GM19467 (cell line): ENCODE results near the gene PANX2.

Experiments used
- ATAC-seq: cut with Tn5 transposase; IDR thresholded peaks from one replicate; pipeline ENCODE4 v1.9.1; 2021; ENCODE audit warnings: mild to moderate bottlenecking, moderate library complexity; ENCODE audit not compliant: unreplicated experiment

Gene PANX2

DNA sequence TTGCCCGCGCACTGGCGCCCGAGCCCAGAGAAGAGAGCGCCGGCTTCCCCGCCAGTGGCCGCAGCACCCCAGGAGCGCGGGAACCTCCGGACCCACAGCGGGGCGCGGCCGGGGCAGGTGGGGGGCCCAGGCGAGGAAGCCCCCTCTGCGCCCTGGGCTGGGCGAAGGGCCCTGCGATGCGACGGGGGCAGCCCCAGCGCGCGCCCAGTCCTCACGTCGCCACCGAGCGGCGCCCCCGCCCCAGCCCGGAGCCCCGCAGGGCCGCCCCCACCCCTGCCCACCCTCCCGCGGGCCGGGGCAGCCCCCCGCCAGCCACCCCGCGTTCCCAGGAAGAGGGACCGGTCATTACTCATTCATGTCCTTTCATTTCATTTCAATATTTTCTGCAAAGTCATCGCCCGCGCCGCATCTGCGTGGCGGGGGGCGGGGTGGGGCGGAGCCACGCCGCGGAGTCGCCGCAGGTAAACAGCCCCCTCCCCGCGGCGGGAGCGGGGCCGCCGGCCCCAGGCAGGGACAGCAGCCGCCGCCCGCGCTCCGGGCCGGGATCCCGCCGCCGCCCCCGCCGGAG, 673 bp upstream of the PANX2 start:
- no peak for ATAC-seq

DNA sequence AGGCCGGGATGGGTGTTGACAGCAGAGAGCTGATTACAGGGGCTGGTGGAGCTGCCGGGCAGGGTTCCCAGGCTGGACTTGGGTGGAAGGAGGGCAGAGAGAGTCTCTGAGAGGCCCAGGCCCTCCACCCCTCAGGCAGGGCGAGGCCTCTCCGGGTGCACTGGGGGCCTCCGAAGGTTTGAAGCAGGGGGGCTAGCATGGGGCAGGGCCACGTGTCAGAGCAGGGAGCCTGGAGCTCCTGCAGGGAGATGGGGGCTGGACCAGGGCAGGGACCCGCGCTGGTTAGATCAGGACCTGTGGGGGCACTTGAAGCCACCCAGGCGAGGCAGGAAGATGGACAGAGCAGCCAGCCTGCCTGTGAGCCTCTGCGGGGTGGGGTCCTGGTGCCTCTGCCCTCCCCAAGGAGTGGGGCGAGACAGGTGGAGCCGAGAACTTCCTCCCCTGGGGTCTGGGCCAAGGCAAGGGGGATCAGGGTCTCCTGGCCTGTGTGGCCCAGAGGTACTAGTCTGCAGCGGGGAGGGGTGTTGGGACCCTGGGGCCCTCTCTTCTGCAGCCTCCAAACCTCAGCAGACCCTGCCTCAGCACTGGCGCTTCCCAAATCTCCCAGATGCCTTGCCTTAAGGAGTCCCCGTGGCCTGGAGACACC, 911 bp downstream of the PANX2 start:
- ATAC-seq, result no peak

DNA sequence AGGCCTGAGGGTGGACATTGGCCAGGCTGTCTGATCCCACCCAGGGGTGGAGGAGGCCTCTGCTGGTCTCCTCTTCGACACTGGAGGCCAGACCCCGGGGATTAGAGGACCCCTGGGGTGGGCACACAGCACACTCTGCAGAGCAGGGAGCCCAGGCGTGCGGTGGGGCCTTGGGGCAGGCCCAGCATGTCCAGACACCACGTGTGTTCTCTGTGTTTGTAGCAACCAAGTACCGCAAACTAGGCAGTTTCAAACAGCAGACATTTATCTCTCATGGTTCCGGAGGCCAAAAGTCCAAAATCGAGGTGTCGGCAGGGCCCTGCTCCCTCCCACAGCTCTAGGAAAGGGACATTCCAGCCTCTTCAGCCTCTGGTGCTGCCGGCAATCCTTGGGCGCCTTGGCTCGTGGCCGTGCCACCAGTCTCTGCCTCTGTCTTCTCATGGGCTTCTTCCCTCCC, 1.5 kb downstream of the PANX2 start:
- no peak for ATAC-seq

DNA sequence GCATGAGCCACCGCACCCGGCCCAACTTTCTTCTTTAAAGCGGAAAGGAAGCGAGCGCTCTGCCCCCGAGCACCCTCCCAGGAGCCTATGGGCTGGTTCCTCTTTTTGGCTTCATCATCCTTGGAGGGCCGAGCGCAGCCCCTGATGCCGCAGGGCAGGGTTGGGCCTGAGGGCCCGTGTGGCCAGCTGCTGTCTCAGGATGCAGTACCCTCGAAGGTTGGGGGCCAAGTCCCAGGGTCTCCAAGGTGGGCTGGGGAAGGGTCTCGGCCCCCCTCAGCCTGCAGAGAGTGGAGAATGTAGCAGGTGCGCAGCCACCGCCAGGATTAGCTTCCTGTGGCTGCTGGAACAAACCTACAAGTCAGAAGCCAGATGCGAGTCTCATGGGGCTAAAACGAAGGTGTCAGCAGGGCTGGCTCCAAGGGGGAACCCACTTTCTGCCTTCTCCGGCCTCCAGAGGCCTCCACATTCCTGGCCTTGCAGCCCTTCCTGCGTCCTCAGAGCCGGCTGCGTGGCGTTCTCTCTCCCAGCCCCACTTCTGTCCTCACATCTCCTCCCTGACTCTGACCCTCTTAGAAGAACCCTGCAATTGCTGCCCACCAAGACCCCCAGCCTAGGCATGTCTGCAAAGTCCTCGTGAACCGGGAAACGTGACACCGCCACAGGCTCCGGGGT, 2.9 kb downstream of the PANX2 start:
- no peak for ATAC-seq

DNA sequence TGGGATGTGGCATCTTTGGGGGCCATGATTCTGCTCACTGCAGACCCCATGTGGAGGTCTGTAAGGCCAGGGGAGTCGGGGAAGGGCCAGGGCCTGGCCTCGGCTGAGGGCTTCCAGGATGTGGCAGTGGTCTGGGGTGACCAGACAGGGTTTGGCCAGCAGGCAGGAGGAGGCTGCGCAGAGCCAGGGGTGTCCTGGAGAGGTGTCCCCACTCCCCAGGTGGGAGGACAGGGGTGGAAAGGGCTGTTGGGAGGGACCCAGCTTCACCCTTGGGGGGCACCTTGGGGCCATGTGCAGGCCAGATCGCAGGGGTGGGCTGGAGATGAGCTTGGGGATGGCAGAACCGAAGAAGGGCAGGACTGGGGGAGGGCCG, 3.4 kb downstream of the PANX2 start:
- ATAC-seq, result no peak

DNA sequence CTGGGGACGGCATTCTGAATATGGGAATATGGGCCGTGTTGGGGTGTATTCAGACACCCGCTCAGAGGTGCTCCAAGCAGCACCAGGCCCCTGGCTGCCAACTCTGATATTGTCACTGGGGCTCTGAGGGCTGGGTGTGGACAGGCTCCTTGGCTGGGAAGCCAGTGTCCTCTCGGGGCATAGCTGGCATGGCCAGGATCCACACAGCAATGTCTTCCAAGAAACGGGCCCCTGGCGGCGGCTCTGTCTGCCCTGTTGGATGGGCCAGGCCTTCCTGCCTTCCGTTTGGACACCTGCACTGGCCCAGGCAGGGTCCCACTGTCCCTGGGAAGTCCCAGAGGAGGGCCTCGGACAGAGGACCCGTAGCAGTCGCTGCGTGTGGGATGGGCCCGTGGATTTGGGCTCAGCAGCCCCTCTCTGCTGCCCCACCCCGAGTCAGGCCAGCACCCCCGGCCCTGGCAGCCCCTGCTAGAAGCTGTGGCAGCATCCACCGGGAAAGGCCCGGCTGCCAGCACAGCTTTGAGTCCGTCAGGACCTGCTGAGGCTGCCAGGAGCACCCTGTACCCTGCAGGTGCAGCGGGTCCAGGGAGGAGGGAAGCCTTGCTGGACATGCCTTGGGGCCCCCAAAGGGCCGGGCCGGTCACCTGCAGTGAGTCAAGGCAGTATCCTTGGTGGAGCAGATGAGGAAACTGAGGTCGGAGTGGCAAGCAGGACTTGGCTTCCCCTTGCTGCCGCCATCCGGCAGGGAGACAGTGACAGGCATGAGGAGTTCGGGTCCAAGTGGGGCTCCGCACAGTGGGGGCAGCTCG, 4.1 kb downstream of the PANX2 start:
- no peak for ATAC-seq

DNA sequence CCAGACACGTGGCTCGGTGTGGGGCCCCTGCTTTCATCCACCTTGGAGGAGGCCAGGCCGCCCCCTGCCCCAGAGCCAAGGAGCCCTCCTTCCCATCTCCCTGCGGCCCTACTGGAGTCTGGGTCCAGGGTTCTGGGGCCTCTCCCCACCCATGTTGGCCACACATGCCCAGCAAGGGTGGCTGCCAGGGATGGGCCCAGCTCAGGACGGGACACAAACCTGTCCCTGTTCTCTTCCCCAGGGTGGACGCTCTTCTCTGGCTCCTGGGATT, 4.6 kb downstream of the PANX2 start:
- ATAC-seq, result no peak

DNA sequence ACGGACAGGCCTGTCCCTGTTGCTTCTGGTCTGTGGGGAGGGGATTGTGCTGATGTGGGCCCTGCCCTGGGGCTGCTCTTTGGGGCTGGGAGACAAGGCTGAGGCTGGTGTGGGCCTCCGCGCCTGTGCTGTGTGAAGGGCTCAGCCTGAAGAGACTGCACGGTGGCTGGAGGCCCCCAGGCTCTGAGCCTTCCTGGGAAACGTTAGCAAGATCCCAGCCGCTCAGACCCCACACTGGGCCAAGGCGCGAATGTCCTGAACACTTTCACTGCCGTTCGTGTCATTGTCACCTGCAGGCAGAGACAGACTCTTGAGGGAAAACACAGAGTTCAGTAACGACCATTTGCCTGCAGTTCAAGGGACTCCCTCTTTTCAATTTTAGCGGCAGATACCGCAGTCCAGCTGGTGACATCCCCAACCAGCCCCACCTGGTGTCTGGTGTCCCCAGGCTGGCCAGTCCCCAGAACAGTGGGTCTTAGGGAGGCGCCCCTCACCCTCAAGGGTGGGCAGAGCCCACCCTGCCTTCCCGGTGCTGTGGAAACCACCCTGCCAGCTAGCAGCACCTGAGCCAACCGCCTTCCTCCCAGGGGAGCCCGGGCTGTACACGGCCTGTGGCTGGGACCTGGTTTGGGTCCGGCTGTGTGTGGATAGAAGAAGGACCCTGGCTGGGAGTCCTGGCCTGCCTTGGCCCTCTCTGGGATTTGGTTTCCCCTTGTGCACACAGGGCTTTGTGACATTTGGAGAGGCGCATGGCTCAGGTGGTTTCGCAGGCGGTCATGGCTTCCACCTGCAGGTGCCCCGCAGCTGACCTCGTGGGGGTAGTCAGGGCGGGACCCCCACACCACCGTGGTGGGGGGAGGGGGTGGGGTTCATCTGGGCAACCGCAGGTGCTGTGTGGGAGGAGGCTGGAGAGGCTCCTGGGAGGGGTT, 5.7 kb downstream of the PANX2 start:
- no peak for ATAC-seq

DNA sequence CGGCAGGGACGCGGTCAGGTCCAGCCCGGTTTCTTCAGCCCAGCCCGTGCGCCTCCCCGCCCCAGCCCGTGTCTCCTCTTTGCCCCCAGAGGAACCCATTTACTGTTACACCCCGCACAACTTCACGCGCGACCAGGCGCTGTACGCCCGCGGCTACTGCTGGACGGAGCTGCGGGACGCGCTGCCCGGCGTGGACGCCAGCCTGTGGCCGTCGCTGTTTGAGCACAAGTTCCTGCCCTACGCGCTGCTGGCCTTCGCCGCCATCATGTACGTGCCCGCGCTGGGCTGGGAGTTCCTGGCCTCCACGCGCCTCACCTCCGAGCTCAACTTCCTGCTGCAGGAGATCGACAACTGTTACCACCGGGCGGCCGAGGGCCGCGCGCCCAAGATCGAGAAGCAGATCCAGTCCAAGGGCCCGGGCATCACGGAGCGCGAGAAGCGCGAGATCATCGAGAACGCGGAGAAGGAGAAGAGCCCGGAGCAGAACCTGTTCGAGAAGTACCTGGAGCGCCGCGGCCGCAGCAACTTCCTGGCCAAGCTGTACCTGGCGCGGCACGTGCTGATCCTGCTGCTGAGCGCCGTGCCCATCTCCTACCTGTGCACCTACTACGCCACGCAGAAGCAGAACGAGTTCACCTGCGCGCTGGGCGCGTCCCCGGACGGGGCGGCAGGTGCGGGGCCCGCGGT, 6.5 kb downstream of the PANX2 start:
- ATAC-seq, result no peak

DNA sequence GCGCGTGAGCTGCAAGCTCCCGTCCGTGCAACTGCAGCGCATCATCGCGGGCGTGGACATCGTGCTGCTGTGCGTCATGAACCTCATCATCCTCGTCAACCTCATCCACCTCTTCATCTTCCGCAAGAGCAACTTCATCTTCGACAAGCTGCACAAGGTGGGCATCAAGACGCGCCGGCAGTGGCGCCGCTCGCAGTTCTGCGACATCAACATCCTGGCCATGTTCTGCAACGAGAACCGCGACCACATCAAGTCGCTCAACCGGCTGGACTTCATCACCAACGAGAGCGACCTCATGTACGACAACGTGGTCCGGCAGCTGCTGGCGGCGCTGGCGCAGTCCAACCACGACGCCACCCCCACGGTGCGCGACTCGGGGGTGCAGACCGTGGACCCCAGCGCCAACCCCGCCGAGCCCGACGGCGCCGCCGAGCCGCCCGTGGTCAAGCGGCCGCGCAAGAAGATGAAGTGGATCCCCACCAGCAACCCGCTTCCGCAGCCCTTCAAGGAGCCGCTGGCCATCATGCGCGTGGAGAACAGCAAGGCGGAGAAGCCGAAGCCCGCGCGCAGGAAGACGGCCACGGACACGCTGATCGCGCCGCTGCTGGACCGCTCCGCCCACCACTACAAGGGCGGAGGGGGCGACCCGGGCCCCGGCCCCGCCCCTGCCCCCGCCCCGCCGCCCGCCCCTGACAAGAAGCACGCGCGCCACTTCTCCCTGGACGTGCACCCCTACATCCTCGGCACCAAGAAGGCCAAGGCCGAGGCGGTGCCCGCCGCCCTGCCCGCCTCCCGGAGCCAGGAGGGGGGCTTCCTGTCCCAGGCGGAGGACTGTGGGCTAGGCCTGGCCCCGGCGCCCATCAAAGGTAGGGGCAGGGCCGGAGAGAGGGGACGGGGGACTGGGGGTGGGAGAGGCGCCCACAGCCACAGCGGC, 7.3 kb downstream of the PANX2 start:
- ATAC-seq, result no peak

DNA sequence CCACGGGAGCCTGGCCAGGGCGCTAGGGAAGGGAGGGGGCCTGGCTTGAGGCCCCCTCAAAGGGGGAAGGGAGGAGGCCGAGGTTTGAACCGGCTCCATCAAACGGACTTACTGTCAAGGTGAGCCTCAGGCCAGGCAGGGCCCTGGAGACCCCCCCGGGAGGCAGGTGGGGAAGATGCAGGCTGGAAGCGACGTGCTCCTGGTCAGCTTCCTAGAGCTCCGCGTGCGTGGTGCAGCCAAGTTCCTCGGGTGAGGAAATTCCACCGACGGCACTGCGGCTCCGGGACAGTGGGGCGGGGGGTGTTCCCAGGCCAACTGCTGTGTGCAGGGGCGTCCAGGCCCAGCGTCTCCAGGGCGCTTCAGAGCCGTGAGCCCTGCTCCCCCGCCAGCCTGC, 7.9 kb downstream of the PANX2 start:
- ATAC-seq, result no peak

DNA sequence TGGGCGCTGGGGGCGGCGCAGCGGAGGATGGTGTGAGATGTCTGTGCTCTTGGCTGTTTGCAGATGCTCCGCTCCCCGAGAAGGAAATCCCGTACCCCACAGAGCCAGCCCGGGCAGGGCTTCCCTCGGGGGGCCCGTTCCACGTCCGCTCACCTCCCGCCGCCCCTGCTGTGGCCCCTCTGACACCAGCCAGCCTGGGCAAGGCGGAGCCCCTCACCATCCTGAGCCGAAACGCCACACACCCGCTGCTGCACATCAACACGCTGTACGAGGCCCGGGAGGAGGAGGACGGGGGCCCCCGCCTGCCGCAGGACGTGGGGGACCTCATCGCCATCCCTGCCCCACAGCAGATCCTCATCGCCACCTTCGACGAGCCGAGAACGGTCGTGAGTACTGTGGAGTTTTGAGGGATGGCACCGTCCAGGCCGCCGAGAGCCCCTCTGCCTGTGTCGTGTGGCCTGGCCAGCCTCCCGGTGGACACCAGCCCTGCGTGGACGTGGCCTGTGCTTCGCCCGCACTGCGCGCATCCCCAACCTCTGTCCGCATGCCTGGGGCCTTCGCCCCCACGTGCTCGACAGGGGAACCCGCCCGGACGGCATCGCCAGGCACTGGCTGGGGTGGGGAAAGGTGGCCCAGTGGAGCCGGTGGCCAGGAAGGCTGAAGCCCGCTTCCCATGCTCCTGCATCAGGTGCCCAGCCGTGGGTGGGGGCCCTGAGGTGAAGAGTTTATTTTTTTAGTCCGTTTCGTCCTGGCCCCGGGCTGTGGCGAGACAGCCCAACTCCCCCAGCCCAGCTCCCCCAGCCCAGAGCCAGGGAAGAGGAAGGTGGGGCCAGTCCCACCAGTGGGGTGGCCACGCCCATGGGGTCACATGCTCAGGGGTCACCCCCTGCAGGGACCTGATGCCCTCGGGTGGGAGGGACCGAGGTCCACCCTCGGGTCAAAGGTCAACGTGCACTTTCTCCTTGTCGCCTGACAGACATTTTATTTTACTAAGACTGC, 8.6 kb downstream of the PANX2 start:
- no peak for ATAC-seq

DNA sequence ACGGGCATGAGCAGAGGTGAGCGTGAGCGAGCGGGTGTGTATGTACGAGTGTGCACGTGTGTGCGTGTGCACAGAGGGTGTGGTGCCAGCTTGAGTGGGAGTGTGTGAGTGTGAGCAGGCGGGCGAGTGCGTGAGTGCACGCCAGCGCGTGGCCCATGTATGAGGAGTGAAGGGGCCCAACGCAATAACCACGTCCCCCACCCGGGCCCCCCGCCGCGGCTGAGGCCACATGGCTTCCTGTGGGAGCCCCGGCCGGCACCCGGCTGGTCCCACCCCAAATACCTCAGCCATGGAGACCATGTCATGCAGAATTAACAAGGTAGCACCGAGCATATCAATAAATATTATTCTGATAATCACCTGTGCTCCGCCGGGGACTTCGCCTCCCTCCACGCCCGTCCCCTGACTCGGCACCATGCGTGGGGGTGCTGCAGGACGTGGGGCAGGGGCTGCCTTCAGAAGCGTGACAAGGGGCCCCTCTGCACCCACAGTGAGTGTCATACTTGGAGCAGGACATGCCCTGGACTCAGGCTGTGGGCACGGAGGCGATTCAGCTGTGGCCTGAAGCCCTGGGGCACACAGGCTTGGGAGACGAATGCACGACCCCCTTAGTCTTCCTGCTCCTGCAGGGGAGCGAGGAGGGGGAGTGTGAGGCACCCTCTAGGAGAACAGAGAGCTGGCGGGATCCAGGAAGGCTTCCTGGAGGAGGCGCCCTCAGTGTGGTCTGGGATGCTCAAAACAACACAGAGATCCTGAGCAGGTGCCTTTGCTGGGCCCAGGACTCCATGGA, 9.6 kb downstream of the PANX2 start:
- no peak for ATAC-seq

DNA sequence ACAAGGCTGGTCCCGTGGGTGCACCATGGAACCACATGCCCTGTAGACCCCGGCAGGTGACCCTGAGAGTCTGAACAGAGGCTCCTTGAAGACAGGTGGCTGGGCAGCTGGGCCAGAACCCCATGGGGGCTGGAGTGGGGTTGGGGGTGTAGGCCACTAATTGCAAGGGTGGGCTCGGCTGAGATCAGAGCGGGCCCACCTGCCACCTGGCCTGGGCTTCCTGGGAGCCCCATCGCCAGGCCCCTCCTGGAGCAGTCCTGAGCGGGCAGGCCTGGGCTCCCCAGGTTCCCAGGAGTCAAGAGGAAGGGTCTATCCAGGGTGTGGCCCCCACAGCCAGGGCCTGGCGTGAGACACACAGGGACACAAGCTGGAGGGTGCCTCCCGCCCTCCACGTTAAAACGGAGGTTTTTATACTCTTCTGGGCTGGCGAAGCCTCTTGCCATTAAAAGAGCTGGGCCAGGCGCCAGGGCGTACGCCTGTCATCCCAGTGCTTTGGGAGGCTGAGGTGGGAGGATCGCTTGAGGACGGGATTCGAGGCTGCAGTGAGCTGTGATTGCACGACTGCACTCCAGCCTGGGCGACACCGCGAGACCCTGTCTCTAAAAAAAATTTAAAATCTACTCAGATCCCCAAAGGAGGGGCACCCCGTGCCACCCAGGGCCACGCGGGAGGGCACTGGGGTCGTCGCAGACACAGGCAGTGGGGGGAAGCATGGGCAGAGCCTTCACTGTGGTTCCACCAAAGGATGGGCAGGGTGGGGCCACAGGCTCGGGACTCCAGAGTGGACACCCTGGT, 10.4 kb downstream of the PANX2 start:
- ATAC-seq, result no peak

DNA sequence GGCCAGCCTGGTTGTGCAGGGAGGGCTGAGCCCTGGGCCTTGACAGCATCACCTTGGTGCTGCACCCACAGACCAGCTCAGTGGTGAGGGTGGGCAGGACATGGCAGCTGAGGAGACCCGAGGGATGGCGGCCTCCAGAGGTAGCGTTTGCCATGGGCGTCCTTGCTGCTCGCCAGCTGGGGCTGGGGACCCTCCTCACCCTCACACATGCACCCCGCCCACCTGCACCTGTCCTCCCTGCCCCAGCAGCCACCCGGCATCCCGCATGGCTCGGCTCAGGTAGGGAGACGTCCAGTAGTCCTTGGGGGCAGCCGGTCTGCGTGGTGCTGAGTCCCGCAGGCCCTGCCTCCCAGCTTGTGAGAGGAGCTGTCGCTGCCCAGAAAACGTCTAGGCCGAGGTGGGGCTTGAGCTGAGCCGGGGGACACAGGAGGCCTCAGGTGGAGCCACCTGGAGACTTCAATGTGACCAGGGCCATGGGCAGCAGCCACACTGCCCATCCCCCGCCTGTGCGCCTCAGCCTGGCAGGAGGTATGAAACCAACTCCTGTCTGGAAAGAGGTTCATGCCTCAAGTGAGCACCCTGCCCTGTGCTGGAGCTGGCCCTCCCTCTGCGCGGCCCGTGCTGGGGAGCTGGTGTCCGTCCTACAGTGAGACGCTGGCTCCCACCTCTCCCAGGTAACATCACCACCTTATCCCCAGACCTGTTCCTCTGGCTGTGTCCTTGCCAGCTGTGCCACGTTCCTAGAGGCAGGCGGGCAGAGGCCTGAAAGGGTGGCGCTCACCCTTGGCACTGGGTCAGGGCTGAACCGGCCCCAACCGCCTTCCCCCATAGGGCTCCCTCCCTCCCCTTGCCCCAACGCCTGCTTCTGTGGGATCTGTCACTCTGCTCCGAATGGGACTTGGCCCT, 11.9 kb downstream of the PANX2 start:
- no peak for ATAC-seq
